Measurements from ENCODE around the gene SYN1. TPM values are rescaled to one million over a fixed set of nuclear protein-coding genes. Genes with fewer than 3 reads are reported as not detected.

Gene SYN1
- total RNA-seq, 1 experiment from 2014 or later, result 11.7 TPM

DNA sequence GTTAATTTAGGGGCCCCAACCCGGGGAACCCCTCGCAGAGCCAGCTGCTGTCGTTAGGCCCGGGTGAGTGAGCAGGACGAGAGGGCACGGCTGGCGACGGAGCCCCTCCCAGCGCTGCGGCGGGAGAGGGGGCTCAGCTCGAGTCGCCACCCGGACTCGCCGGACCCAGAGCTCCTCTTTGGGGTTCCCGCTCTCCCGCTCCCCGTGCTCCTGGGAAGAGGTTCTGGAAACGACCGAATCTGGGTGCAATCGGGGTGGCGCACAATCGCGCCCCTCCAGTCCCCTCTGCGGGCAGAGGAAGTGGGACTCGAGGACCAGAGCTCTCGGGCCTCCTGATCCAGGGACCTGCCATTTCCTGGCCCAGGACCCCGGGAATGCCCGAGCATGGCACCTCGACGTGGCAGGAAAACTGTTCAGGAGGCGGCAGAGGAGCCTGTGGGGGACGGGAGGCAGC lies 95.9 kb downstream of the SYN1 start:
- no CpG with 5 or more reads among the region's 34 CpGs for WGBS (ENCODE audit: extremely low coverage, insufficient read length, low lambda C conversion rate)
- H3K27me3 Mint-ChIP-seq (ENCODE audit: low read depth), result peaks cover 8% of the 10 kb centered on the region
- no peak overlapping the region for H3K27ac ChIP-seq (ENCODE audit: insufficient read length, low read depth, low read length)
- no peak overlapping the region for H3K56ac ChIP-seq (ENCODE audit: insufficient read length, low read depth, low read length)
- H3K4me2 ChIP-seq (ENCODE audit: insufficient read depth, insufficient read length, low read length), result peak overlapping the region; percentile 31
- peaks cover 0 to 5% (median 2%) of the 10 kb centered on the region in 3 experiments; a peak in 2 of 7 replicates for H3K36me3 Mint-ChIP-seq (ENCODE audit: insufficient read depth in 1 of 3, low read depth in 3 of 3)
- no peak for DNase-seq
- no peaks in the 10 kb centered on the region for H3K79me1 ChIP-seq (ENCODE audit: insufficient read depth, low read depth, low read length, poor library complexity, severe bottlenecking)
- no peak overlapping the region for H4K8ac ChIP-seq (replicated peaks; ENCODE audit: insufficient read length, low read depth, low read length)
- H2AFZ ChIP-seq (ENCODE audit: low read length), result no peak overlapping the region
- TF ChIP-seq, protein P1, sequence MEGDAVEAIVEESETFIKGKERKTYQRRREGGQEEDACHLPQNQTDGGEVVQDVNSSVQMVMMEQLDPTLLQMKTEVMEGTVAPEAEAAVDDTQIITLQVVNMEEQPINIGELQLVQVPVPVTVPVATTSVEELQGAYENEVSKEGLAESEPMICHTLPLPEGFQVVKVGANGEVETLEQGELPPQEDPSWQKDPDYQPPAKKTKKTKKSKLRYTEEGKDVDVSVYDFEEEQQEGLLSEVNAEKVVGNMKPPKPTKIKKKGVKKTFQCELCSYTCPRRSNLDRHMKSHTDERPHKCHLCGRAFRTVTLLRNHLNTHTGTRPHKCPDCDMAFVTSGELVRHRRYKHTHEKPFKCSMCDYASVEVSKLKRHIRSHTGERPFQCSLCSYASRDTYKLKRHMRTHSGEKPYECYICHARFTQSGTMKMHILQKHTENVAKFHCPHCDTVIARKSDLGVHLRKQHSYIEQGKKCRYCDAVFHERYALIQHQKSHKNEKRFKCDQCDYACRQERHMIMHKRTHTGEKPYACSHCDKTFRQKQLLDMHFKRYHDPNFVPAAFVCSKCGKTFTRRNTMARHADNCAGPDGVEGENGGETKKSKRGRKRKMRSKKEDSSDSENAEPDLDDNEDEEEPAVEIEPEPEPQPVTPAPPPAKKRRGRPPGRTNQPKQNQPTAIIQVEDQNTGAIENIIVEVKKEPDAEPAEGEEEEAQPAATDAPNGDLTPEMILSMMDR (conservative IDR thresholded peaks at IDR 0.05), result no peak
- no peak overlapping the region for H3K14ac ChIP-seq (ENCODE audit: insufficient read depth, low read length)
- H4K91ac ChIP-seq (ENCODE audit: insufficient read length, low read depth, low read length), result no peak overlapping the region
- H3K9me3 ChIP-seq (ENCODE audit: control insufficient read depth, low read depth, low read length), result peaks cover 20% of the 10 kb centered on the region
- no peak overlapping the region for H2BK15ac ChIP-seq (ENCODE audit: low read depth, low read length)
- H3K4me1 ChIP-seq (ENCODE audit: insufficient read depth, low read length), result no peaks in the 10 kb centered on the region
- no peaks in the 10 kb centered on the region for H3K23me2 ChIP-seq (ENCODE audit: insufficient read length, low read depth, low read length, poor library complexity, severe bottlenecking)
- no peak overlapping the region for H3K4ac ChIP-seq (ENCODE audit: low read depth, low read length)
- H3K9ac ChIP-seq (ENCODE audit: extremely low read depth, insufficient read length, low read length), result no peak overlapping the region
- no peak overlapping the region for H3T11ph ChIP-seq (ENCODE audit: low read length)
- no peak overlapping the region for H3K18ac ChIP-seq (ENCODE audit: insufficient read length, low read depth, low read length)
- no peak overlapping the region for H2BK20ac ChIP-seq (ENCODE audit: low read depth, low read length, poor library complexity, severe bottlenecking)
- no peak overlapping the region for H3K27ac Mint-ChIP-seq
- H3K9me3 Mint-ChIP-seq, result peaks cover 54 to 56% of the 10 kb centered on the region in 2 experiments
- H2AK5ac ChIP-seq (ENCODE audit: insufficient read length, low read length), result no peak overlapping the region
- no peaks in the 10 kb centered on the region for H4K20me1 ChIP-seq (ENCODE audit: control insufficient read depth, insufficient read depth, insufficient read length)
- no peak overlapping the region for H4K5ac ChIP-seq (ENCODE audit: insufficient read length, low read depth, low read length)
- no peaks in the 10 kb centered on the region for H3K79me2 ChIP-seq (ENCODE audit: insufficient read depth, low read length)
- H3K27me3 ChIP-seq (ENCODE audit: insufficient read depth, low read length), result no peaks in the 10 kb centered on the region; the same call in 1 of the 2 replicates
- peak overlapping the region; percentile 70 to 76 for H3K4me3 Mint-ChIP-seq
- no peak overlapping the region for H3K23ac ChIP-seq (ENCODE audit: insufficient read length, low read depth, low read length)
- H2BK120ac ChIP-seq (ENCODE audit: low read depth, low read length, poor library complexity, severe bottlenecking), result no peak overlapping the region
- H2BK12ac ChIP-seq (ENCODE audit: insufficient read length, low read depth, low read length), result no peak overlapping the region
- H3K4me1 Mint-ChIP-seq, result peaks cover 0 to 2% of the 10 kb centered on the region in 2 experiments; a peak in 2 of 4 replicates
- H2BK5ac ChIP-seq (ENCODE audit: insufficient read length, low read length), result no peak overlapping the region
